Renal cortex interstitium (tissue), 11 donors: Measurements from ENCODE around the gene ATF7. TPM values are rescaled to one million over a fixed set of nuclear protein-coding genes. Genes with fewer than 3 reads are reported as not detected.

Source experiments
- DNase-seq, 11 donors: peaks; one replicate each; pipeline ENCODE4 v3.0.0-alpha.2; 2013; ENCODE audit warnings: low read depth in 9 of 11, low spot score in 4 of 11; ENCODE audit errors: extremely low read depth in 1 of 11
- polyA plus RNA-seq, 3 donors: library from polyadenylated mRNA; unstranded; fragments of 120-200 nt; gene quantifications; one replicate each; pipeline ENCODE4 v1.2.1, GENCODE V29; 2013; ENCODE audit not compliant: insufficient read length in 3 of 3

ATF7 gene
- polyA plus RNA-seq, 3 donors, result 41.3 to 43.9 (median 43.6) TPM

DNA sequence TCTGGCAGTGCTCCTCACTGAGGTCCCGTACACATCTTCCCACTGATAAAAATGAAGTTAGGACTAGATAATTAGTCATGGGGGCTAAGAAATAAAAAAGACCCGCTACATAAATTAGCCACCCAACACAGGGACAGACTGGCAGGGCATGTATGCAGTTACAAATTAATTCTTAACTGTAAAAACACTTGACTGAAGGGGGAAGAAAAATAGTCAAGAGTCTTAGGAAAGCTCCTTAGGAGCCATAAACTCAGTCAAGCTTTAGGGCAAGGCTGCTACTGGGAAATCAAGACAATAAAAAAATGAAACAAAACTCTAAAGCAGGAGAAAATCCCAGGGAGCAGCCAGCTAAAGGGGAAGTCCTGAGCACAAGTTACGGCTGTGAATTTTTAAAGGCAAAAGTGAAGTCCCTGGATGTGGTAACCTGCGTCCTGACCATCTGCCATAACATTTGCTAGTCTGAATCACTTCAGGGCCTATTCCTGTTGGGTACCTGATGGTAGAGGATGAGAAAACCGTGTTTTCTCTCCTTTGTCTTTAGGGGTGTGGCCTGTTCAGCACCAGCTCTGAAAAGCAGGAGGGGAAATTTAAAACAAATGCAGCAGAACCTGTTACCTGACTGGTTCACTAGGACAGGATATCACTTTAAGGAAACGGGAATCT is 111.4 kb downstream of the ATF7 start:
- DNase-seq, result no peak

DNA sequence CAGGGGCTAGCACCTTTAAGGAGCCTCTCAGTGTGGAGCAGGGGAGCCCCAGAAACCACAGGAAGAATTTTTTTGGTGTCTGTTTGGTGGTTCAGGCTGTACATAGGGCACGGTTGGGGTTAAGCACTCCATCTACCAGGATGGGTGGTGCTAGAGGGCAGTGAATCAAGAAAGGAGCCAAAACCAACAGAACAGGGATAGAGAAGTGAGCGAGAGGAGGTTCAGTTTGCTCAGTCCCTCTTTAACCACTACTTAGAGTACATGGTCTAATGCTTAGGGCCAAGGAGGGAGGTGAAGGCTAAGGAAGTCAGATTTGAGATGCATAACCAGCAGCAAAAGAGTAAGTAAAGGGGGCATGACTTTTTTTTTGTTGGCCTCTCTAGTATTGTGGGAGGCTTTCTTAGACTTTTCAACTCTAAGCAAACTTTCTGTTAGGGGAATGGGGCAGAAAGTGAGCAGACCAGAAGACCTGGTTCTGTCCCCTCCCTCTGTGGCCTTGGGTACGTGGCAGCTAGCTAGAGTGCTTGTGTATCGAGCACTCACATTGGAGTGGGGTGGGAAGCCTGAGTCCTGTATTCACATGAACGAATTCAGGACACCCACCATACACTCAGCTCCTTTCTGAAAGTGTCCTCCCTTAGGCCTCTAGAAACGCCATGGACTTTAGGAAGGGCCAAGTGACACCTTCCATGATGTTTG is 112.3 kb downstream of the ATF7 start:
- no peak for DNase-seq

DNA sequence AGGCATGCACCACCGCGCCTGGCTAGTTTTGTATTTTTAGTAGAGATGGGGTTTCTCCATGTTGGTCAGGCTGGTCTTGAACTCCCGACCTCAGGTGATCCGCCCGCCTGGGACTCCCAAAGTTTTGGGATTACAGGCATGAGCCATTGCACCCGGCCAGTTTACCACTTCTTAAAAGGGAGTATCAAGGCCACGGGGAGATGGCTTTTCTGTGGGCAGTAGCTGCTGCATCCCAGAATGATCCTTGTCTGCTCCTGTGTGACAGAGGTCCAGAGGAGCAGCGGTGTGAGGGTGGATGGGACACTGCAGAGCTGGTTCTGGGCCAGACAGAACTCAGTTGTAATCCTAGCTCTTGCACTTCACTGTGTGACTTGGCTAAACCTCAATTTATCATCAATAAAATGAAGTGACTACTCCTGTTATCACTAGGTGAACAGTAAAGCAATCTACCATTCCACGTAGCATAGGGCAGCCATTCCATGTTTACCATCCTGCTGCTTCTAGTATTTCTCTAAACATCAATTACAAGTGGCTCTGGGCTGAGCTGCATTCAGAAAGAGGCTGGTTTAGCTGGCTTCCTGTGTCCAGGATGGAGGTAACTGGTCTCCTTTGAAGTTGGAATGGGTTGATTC is 115.9 kb downstream of the ATF7 start:
- DNase-seq, result no peak

DNA sequence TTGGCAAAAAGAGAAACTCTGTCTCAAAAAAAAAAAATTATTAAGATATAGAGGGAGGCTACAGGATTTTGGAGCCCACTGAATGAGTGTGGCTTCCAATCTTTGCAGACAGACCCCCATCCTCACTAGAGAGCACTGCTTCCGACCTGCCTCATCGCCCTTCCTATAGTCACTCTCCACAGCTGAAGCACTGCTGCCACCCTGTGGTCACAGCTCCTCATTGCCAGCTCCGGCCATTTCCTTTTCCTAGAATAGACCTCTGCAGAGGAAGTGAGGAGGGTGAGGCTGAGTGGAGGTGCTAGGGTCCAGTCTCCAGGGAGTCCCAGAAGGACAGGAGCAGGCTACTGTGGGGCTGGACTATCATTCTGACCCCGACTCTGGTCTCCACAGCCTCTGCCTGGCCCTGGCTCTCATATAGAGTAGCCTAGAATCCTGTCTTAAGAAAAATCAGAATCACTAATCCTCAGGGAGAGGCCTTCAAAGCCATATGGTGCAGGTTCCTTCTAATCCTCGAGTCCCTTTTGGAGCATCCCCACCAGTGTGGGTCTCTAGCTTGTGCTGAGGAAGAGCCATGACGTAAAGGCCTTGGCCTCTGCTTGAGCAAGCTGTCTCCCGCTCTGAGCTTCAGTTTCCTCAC is 117.5 kb downstream of the ATF7 start:
- DNase-seq, result peak in 8 of 11 donors; percentile 68 to 87 (median 76)

DNA sequence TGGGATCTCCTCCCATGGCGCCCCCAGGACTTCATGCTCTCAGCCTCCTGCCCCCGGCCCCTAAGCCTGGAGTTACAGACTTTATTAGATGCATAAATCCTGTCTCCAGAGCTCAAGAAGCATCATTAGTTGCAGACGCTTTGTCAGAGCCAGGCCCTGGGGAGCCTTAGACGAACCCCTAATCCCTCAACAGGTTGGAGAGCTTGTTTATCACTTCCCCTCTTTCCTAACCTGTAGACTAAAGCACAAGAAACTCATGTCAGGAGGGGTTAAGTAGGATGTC is 118.6 kb downstream of the ATF7 start:
- no peak for DNase-seq

DNA sequence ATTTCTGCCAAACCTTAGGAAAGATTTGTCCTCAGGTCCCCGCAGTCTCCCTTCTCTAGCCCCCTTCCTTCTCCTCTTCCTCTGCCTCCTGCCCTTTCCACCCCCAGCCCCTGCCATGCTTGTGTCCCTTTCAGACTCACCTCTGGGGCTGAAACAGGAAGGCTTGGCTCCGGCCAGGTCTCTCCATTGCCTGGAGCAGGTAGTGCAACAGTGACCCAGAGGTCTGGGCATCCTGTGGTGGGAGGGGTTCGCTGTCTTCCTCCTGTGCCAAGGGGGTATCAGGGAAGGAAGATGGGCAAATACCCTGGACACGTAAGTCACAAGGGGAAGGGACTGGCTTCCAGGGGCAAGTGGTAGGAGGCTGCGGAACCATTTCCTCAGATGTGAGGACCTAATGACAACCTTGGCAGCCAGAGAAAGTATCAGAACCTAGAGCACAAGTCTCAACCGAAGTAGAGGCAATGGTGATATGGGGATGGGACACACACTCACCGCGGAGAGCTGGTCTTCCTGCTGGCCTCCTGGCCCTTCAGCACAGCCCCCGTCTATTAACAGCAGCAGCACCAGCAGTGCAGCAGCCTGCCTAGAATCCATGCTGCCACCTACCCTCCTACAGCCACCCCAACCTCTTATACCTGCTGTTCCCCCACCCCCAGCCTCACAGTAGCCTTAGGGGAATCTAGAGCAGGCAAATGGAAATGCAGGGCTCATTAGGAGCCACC is 119.1 kb downstream of the ATF7 start, which contains the start of gene NPFF:
TSS of gene NPFF (minus strand) at position 604 of the 722 bp plus-strand sequence. CDS start at position 594, 10 bp downstream.
- no peak for DNase-seq

DNA sequence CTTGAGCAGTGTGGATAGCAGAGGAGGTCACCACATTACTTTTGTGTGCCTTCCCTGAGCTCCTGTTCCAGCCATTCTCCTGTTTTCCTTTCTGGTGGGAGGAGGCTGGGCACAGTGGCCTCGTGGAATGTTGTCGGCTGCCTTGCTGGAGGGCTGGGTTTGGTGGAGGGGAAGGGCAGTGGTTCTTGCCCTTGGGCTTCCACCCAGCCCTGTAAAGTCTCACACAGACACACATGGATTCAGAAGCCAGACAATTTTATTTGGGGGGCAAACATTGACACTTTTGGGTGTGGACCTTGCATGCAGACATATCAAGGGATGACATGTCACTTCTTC is 119.8 kb downstream of the ATF7 start:
- DNase-seq, result no peak

DNA sequence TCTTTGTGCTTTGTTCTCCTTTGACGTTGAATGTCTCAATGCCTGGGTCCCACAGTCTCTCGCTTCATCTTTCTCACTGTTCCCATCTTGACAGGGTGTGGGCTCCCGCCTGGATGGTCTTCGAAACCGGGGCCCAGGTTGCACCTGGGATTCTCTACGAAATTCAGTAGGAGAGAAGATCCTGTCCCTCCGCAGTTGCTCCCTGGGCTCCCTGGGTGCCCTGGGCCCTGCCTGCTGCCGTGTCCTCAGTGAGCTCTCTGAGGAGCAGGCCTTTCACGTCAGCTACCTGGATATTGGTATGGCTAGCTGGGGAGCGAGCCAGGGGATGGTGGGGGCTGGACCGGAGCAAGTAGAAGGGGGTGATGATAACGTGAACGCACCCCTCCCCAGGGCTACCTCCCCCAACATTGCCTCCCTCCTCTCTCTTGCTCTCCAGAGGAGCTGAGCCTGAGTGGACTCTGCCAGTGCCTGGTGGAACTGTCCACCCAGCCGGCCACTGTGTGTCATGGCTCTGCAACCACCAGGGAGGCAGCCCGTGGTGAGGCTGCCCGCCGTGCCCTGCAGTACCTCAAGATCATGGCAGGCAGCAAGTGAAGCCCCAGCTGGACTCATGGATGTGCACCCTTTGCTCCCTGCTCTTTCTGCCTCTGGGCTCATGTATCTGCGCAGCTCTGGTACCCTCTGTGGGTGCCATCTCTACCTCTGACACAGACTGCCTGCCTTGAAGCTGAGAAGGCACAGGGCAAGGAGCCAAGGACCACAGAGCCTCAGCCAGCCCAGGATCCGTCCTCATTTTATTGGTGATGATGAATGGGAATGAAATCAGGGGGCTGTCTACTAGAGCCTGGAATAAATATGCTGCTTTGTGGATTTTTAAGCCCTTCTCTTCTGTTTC is 120.4 kb downstream of the ATF7 start:
- no peak for DNase-seq

DNA sequence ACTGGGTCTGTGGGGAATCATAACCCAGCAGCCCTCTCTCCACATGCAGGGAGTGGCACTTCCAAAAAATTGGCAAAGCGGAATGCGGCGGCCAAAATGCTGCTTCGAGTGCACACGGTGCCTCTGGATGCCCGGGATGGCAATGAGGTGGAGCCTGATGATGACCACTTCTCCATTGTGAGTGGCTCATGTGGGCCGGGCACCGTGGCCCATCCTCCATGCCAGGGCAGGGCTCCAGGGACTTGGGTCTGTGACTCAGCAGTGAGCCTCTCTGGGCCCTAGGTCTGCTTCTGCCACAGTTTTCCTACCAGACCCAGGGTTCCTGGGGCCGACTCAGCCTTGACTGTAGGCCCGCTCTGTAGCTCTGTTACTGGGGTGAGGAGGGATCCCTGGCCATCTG is 121.1 kb downstream of the ATF7 start:
- DNase-seq, result no peak

DNA sequence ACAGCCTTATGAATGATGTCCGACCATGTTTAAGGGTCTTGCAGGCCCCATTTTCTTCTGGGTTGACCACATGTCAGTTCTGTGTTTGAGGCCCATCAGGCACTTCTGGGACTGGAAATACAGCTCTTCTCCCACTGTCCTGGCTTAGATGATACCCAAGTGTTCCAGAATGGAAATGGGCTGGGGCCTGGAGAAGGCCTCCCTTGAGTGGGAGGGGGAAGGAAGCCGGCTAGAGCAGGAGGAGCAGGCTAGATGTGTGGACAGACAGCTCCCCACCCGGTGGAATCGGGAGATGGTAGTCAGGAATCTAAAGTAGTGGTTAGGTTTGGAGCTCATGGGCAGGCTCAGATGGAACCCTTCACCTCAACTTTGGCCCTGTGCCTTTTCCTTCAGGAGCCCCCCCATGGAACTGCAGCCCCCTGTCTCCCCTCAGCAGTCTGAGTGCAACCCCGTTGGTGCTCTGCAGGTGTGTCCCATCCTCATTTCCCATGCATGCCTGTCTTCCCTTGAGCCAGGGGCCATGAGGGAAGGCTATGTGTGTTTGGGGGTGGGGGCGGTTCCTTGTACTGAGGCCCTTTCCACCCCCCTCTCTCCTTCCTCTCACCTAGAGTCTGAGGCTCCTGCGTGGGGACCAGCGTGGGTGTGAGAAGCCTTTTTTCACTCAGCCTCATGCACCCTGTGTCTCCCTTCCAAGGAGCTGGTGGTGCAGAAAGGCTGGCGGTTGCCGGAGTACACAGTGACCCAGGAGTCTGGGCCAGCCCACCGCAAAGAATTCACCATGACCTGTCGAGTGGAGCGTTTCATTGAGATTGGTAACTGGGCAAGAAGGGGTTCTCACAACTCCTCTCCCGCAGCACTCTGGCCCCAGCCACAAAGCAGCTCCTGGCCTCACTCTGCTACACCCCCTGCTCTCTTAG is 121.9 kb downstream of the ATF7 start:
- DNase-seq, result no peak

DNA sequence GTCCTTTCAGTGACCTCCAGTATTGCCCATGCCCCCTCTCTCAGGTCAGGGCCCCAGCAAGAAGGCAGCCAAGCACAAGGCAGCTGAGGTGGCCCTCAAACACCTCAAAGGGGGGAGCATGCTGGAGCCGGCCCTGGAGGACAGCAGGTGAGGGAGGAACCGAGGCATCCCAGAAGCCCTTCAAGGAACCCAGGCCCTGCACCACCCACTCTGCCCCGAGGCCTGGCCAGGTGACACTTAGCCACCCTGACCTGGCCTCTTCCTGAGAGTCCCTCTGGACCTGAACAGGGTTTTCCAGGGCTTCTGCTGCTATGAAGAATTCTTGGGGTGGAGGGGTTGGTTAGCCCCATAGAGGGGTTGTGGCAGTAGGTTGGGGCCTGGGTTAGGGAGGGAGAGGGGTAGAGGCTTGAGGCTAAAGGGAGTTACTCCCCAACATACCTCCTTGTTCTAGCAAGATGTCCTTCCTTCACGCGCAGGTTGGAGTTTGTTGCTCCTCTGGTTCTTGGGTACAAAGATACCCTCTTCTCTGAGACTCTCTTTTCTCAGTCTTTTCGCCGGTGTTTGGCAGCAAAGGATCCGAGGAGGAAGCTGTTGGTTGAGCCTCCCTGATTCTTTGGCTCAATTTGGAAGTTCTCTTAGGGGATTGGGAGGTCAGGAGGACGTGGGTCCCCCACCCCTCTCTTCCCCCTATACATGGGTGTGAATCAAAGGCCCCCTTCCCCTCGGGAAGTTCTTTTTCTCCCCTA is 123.0 kb downstream of the ATF7 start:
- DNase-seq, result no peak

DNA sequence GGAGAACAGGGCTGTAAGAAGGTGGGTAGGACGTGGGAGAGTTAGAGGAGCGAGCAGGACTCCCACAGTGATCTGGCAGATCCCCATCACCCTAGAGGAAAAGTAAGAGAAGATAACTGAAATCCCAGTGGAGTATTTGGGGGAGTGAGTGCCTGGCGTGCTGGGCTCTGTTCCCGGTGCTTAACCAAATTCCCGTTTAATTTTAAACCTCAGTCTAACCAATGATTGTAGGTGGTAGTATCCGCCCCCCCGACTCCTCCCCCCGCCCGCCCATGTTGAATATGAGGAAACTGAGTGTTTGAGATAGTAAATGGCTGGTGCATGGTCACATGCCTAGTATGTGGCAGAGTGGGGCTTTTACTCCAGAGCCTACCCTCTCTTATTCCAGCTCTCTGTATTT is 123.9 kb downstream of the ATF7 start:
- DNase-seq, result no peak

DNA sequence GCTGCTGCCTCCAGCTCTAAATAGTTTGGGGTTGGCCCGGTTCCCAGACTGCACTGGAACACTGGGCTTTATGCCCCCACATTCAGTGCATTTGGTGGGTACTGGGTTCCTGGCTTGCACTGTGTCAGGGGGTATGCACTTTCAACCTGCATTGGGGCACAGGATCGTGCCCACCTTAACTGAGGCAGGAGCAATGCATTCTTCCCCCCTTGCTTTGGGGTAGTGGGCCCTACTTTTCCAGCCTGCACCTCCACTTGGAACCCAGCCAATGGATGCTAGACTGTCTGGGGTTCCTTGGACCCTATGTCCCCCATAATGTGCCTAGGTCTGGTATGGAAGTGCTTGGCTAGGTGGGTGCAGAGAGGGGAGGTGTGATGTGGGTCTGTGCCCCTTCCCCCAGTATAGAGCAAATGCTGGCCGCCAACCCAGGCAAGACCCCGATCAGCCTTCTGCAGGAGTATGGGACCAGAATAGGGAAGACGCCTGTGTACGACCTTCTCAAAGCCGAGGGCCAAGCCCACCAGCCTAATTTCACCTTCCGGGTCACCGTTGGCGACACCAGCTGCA is 124.5 kb downstream of the ATF7 start:
- no peak for DNase-seq

DNA sequence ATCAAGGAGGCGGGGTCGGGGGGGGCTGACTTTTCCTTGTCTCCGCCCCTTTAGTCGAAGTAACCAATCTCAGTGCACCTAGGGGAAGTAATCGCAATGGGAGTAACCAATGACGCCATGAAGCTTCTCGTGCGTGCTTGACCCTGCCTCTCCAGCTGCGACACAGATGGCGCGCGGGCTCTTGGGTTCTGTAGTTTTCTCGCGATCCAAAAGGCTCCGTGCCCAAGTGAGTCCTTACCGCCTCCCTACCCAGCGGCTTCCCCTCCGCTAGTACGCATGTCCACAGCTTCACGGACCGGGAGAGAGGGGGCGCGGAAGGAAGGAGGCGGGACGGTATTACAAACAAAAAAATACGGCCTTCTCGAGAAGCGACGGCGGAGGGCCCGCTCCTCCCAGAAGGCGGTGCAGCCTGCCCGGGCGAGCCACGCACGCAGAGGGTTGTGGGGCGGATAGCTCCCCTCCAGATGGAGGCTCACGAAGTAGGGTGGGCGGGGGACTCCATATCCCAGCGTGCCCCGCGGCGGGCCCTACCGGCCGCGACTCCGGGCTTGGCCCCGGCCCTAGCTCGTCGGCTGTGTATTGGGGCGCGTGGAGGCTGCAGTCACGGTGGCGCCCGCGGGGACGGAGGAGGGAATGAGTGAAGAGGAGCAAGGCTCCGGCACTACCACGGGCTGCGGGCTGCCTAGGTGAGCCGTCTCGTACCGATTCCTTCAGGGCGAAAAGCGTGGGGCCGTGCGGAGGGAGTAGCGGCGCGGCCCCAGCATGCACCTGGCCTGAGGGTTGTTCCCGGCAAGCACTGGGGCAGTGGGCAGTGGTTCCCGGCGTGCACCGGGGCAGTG is 125.2 kb downstream of the ATF7 start, which contains the start of gene TARBP2:
TSS of gene TARBP2 (plus strand) at position 508 of the 839 bp plus-strand sequence. CDS start at position 634, 126 bp downstream.
- DNase-seq, result peak; percentile 95 to 100 (median 98)

DNA sequence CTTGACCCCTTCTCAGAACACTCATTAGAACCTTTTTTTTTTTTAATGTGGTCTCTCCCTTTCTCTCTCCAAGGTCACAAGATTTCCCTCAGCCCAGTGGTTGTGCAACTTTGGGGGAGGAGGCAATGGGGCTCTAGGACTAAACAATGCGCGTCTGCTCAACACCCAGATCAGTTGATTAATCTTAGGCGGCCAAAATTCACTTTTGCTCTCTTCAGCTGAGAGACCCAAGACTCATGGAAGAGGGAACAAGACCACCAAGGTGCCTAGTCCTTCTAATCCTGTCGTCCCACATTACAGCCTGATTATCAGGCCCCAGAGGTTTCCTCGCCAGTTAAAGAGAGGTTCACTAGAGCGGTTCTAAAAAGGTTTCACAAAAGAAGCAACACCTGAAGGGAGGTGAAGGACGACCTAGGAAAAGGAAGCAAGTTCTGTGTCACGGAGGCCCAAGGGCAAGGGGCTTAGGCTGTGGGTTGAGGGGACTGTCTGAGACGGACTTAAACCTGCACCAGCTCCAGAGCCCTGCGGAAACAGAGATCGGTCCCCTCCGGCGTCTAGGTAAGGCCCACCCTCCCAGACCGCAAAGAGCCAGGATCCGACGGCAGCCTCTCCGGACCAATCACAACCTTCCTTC is 125.9 kb downstream of the ATF7 start:
- no peak for DNase-seq
